ENCODE measurements around the gene TGOLN2.

- TF ChIP-seq CTCF (IDR thresholded peaks at IDR 0.05), result no peak
- no peak for TF ChIP-seq POLR2A (IDR thresholded peaks at IDR 0.05)
These were observed 18.0 kb downstream of the TGOLN2 start for GRCh38 chr2:85309699-85310321.
